GM12865 (cell line): ENCODE data around the gene FAM118B.

Source experiments
- DNase-seq: peaks from one replicate; pipeline ENCODE4 v3.0.0; 2010; ENCODE audit warnings: low read depth
- H3K4me3 ChIP-seq: 2 replicates; pipeline ENCODE4 v1.5.1; 2011; ENCODE audit warnings: mild to moderate bottlenecking, low read depth, low read length, control low read depth
- CTCF ChIP-seq: IDR thresholded peaks from 2 replicates; pipeline ENCODE4 v1.5.1; 2011; ENCODE audit warnings: low read length, control low read depth, low read depth, inconsistent platforms; ENCODE audit not compliant: insufficient read depth; ENCODE audit errors: missing control alignments

The FAM118B gene

GRCh38 chr11:126211236-126212088, at the start of gene FAM118B, which contains the start of gene RPUSD4:
Gene FAM118B (plus strand): TSS chr11:126211782. CDS start chr11:126235002, 23,220 bp downstream.
Gene RPUSD4 (minus strand): TSS chr11:126211650. CDS start chr11:126211638, 12 bp downstream.
- TF ChIP-seq CTCF, result no peak
- H3K4me3 ChIP-seq, result peak within 1 kb of the TSS; percentile 99
- DNase-seq, result peak; percentile 97

GRCh38 chr11:126162306-126163030, 49.1 kb upstream of the FAM118B start:
- TF ChIP-seq CTCF, result no peak
- no peak for DNase-seq
- no peak overlapping the region for H3K4me3 ChIP-seq

GRCh38 chr11:126163074-126163700, 48.4 kb upstream of the FAM118B start:
- no peak overlapping the region for H3K4me3 ChIP-seq
- DNase-seq, result no peak
- TF ChIP-seq CTCF, result no peak

GRCh38 chr11:126163779-126164178, 47.8 kb upstream of the FAM118B start:
- no peak for TF ChIP-seq CTCF
- H3K4me3 ChIP-seq, result no peak overlapping the region
- no peak for DNase-seq

GRCh38 chr11:126164781-126165180, 46.8 kb upstream of the FAM118B start:
- DNase-seq, result no peak
- no peak for TF ChIP-seq CTCF
- no peak overlapping the region for H3K4me3 ChIP-seq

- no peak overlapping the region for H3K4me3 ChIP-seq
- DNase-seq, result no peak
These were observed 46.3 kb upstream of the FAM118B start for GRCh38 chr11:126165311-126165720.

More at GRCh38 chr11:126165311-126165720, 46.3 kb upstream of the FAM118B start:
- TF ChIP-seq CTCF, result no peak
